Neuronal stem cell (in vitro differentiated cells): Measurements from ENCODE around the gene FGFR4.

Experiments
- DNase-seq: peaks from one replicate; pipeline ENCODE4 v3.0.0-alpha.2; 2013; ENCODE audit warnings: low spot score
- H2AFZ ChIP-seq: one replicate; pipeline ENCODE4 v1.6.1; 2013; ENCODE audit warnings: mild to moderate bottlenecking, low read length, inconsistent platforms
- H2AK5ac ChIP-seq: 2 replicates; pipeline ENCODE4 v1.6.1; 2013; ENCODE audit warnings: low read depth, mild to moderate bottlenecking, inconsistent platforms, low read length, moderate library complexity, mixed read lengths
- H2BK120ac ChIP-seq: 2 replicates; pipeline ENCODE4 v1.6.1; 2013; ENCODE audit warnings: low read depth, mild to moderate bottlenecking, inconsistent platforms, low read length, moderate library complexity, mixed read lengths
- H2BK12ac ChIP-seq: one replicate; pipeline ENCODE4 v1.6.1; 2013; ENCODE audit warnings: low read length, inconsistent platforms
- H2BK15ac ChIP-seq: 2 replicates; pipeline ENCODE4 v1.6.1; 2013; ENCODE audit warnings: mild to moderate bottlenecking, low read length, inconsistent platforms, mixed read lengths
- H2BK5ac ChIP-seq: one replicate; pipeline ENCODE4 v1.6.1; 2013; ENCODE audit warnings: inconsistent platforms, mild to moderate bottlenecking, low read length, moderate library complexity
- H3K14ac ChIP-seq: one replicate; pipeline ENCODE4 v1.6.1; 2013; ENCODE audit warnings: low read length, inconsistent platforms
- H3K18ac ChIP-seq: 2 replicates; pipeline ENCODE4 v1.6.1; 2013; ENCODE audit warnings: low read length, inconsistent platforms
- H3K23ac ChIP-seq: 2 replicates; pipeline ENCODE4 v1.6.1; 2013; ENCODE audit warnings: low read depth, mild to moderate bottlenecking, mixed read lengths, low read length, inconsistent platforms; ENCODE audit not compliant: poor library complexity
- H3K27ac ChIP-seq: replicated peaks from 3 replicates; pipeline ENCODE4 v1.5.1; 2013; ENCODE audit warnings: low read length, inconsistent platforms
- H3K27me3 ChIP-seq, 3 experiments: 2 replicates each; pipeline ENCODE4 v1.6.1; 2013; ENCODE audit warnings: low read length in 3 of 3, mild to moderate bottlenecking in 2 of 3, inconsistent platforms in 1 of 3, low read depth in 1 of 3, mixed read lengths in 1 of 3, moderate library complexity in 1 of 3; ENCODE audit not compliant: control insufficient read depth in 3 of 3, insufficient read depth in 3 of 3
- H3K36me3 ChIP-seq, 2 donors: replicated peaks in 1 of 2; 2 replicates each; pipeline ENCODE4 v1.6.1; 2013; ENCODE audit warnings: low read length in 2 of 2; ENCODE audit not compliant: control insufficient read depth in 2 of 2, insufficient read depth in 2 of 2
- H3K4ac ChIP-seq: 2 replicates; pipeline ENCODE4 v1.6.1; 2013; ENCODE audit warnings: inconsistent platforms, mild to moderate bottlenecking, low read length, moderate library complexity
- H3K4me1 ChIP-seq, 2 donors: 1 replicate in 1 of 2; 2 replicates in 1 of 2; pipeline ENCODE4 v1.6.1; 2013; ENCODE audit warnings: low read length in 2 of 2, low read depth in 1 of 2; ENCODE audit not compliant: control insufficient read depth in 2 of 2, insufficient read depth in 1 of 2
- H3K4me2 ChIP-seq: one replicate; pipeline ENCODE4 v1.6.1; 2013; ENCODE audit warnings: mild to moderate bottlenecking, low read length, inconsistent platforms; ENCODE audit not compliant: insufficient read depth, poor library complexity, severe bottlenecking
- H3K4me3 ChIP-seq, 2 donors: 2 replicates each; pipeline ENCODE4 v1.5.1; 2013; ENCODE audit warnings: low read length in 2 of 2, mild to moderate bottlenecking in 2 of 2, inconsistent platforms in 1 of 2, moderate library complexity in 1 of 2
- H3K79me1 ChIP-seq: one replicate; pipeline ENCODE4 v1.6.1; 2013; ENCODE audit warnings: low read depth, mild to moderate bottlenecking, inconsistent platforms, low read length, moderate library complexity
- H3K9ac ChIP-seq: one replicate; pipeline ENCODE4 v1.6.1; 2013; ENCODE audit warnings: mild to moderate bottlenecking, low read depth, low read length, inconsistent platforms; ENCODE audit not compliant: poor library complexity
- H3K9me3 ChIP-seq, 2 donors: replicated peaks in 1 of 2; 2 replicates each; pipeline versions ENCODE3 to v1.6.1; 2013; ENCODE audit warnings: low read length in 2 of 2, mild to moderate bottlenecking in 2 of 2, inconsistent platforms in 1 of 2, low read depth in 1 of 2, mixed read lengths in 1 of 2, moderate library complexity in 1 of 2; ENCODE audit not compliant: control insufficient read depth in 2 of 2, insufficient read depth in 1 of 2
- H4K8ac ChIP-seq: one replicate; pipeline ENCODE4 v1.6.1; 2013; ENCODE audit warnings: low read depth, mild to moderate bottlenecking, inconsistent platforms, low read length, moderate library complexity
- H4K91ac ChIP-seq: one replicate; pipeline ENCODE4 v1.6.1; 2013; ENCODE audit warnings: low read length, low read depth, mild to moderate bottlenecking, inconsistent platforms; ENCODE audit not compliant: poor library complexity
- WGBS, 2 donors: extraction: QIAGEN DNeasy Blood & Tissue Kit; methylation state at CpG; one replicate each; pipeline ENCODE4 v1.1.7; 2013; ENCODE audit warnings: missing lambda C conversion rate in 2 of 2, mixed read lengths in 1 of 2; ENCODE audit not compliant: insufficient read length in 2 of 2, insufficient replicate concordance in 1 of 2; ENCODE audit errors: extremely low coverage in 2 of 2; 5-methylcytosine and 5-hydroxymethylcytosine counted together

The FGFR4 gene

DNA sequence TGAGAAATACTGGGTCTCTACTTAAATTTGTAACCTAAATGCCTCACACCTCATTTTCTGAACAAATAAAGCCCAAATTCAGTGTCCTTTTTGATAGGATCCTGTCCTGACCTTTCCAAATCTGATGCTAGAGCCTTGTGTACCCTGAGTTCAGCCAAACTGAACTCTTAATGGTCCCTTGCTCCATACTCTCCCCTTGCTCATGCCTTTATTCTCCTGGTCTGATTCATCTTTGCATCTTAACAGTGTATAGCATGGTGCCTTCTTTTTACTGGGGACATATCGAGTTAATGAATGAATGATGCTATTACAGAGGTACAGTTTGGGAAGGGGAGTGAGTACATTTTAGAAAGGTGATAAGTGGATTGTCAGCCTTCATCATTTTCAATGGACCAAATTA lies 56.1 kb downstream of the FGFR4 start:
- Histone ChIP-seq H2BK120ac (no peak overlapping the region), H2AFZ (no peak overlapping the region), H3K36me3 (peaks cover 0 to 24% of the 10 kb centered on the region in 2 donors), H2BK15ac (no peak overlapping the region), H3K4me2 (no peak overlapping the region), H3K27me3 (no peaks in the 10 kb centered on the region), H3K79me1 (peaks cover 7% of the 10 kb centered on the region), H3K14ac (no peak overlapping the region), H3K4me1 (no peaks in the 10 kb centered on the region), H3K9ac (no peak overlapping the region), H3K18ac (no peak overlapping the region), H3K23ac (no peak overlapping the region), H2BK5ac (no peak overlapping the region), H3K4ac (no peak overlapping the region), H4K8ac (no peak overlapping the region), H3K4me3 (no peak overlapping the region), H4K91ac (no peak overlapping the region), H2BK12ac (no peak overlapping the region), H3K27ac (no peak overlapping the region), H3K9me3 (no peaks in the 10 kb centered on the region), H2AK5ac (no peak overlapping the region)
- DNase-seq: no peak
- WGBS, 2 donors: no CpG with 5 or more reads among the region's 1 CpG

DNA sequence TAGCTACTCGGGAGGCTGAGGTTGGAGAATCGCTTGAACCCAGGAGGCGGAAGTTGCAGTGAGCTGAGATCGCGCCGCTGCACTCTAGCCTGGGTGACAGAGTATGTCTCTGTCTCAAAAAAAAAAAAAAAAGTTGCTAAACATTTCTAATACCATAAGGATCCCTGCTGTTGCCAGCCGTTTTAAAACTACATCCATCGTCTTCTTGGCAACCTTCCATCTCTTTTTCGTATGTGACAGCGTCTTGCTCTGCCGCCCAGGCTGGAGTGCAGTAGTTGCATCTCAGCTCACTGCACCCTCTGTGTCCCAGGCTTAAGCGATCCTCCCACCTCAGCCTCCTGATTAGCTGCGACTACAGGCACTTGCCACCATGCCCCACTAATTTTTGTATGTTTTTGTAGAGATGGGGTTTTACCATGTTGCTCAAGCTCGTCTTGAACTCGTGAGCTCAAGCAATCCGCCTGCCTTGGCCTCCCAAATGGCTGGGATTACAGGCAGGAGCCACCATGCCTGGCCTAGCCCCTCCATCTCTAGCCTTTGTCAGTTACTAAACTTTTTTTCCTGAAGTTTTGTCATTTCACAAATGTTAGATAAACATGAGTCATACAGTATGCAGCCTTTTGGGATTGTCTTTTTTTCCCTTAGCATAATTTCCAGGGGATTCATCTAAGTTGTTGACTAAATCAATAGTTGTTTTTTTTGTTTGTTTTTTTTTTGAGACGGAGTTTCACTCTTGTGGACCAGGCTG lies 60.4 kb downstream of the FGFR4 start:
- Histone ChIP-seq H2AFZ (no peak overlapping the region), H3K9ac (no peak overlapping the region), H3K79me1 (peaks cover 5% of the 10 kb centered on the region), H3K27ac (no peak overlapping the region), H3K4ac (no peak overlapping the region), H3K36me3 (peaks cover 0 to 16% of the 10 kb centered on the region in 2 donors), H3K4me2 (no peak overlapping the region), H3K4me1 (no peaks in the 10 kb centered on the region), H2BK120ac (no peak overlapping the region), H2BK5ac (no peak overlapping the region), H2BK12ac (no peak overlapping the region), H3K27me3 (no peaks in the 10 kb centered on the region), H3K18ac (no peak overlapping the region), H2AK5ac (no peak overlapping the region), H3K9me3 (no peaks in the 10 kb centered on the region), H3K23ac (no peak overlapping the region), H4K91ac (no peak overlapping the region), H2BK15ac (no peak overlapping the region), H4K8ac (no peak overlapping the region), H3K14ac (no peak overlapping the region), H3K4me3 (no peak overlapping the region)
- no CpG with 5 or more reads among the region's 17 CpGs for WGBS, 2 donors
- no peak for DNase-seq
